Fibroblast of lung (primary cell): ENCODE results near the gene NRROS.

Source experiments
- EZH2 ChIP-seq: IDR thresholded peaks from 2 replicates; pipeline ENCODE4 v1.5.1; 2012; ENCODE audit warnings: low read length, control low read depth, mild to moderate bottlenecking; ENCODE audit errors: missing control alignments
- TF ChIP-seq, protein P1 (sequence below), 2 donors: IDR thresholded peaks in 1 of 2; conservative IDR thresholded peaks in 1 of 2; 1 replicate in 1 of 2; 2 replicates in 1 of 2; pipeline ENCODE4 v1.5.1; 2011 to 2012; ENCODE audit warnings: low read length in 2 of 2, control low read depth in 1 of 2, inconsistent platforms in 1 of 2, low read depth in 1 of 2, mild to moderate bottlenecking in 1 of 2

DNA sequence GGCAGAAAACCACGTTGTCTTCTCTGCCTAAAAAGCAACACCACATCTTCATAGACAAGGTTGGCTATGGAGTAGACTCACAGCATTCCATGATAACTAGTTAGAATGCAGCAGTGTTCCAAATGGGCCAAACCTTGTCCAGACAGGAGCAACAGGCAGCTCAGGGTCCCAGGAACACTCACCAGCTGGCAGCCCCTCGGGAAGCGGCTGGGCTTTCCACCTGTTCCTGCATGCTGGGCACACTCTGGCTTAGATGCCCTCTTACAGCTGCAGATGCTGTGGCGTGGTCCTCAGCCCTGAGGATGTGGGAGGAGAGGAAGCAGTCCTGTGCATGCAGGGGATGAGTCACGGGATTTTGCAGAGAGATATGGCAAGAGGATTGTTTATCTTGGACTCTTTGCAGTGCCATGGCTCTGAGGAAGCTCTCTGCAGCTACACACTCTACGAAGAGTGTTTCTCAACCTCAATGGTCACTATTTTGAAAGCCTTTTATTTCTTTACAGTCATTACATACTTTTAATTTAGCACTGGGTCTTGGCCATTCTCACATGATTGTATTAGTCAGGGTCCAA lies 11.3 kb downstream of the NRROS start:
- TF ChIP-seq, protein P1, sequence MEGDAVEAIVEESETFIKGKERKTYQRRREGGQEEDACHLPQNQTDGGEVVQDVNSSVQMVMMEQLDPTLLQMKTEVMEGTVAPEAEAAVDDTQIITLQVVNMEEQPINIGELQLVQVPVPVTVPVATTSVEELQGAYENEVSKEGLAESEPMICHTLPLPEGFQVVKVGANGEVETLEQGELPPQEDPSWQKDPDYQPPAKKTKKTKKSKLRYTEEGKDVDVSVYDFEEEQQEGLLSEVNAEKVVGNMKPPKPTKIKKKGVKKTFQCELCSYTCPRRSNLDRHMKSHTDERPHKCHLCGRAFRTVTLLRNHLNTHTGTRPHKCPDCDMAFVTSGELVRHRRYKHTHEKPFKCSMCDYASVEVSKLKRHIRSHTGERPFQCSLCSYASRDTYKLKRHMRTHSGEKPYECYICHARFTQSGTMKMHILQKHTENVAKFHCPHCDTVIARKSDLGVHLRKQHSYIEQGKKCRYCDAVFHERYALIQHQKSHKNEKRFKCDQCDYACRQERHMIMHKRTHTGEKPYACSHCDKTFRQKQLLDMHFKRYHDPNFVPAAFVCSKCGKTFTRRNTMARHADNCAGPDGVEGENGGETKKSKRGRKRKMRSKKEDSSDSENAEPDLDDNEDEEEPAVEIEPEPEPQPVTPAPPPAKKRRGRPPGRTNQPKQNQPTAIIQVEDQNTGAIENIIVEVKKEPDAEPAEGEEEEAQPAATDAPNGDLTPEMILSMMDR (conservative IDR thresholded peaks at IDR 0.05 in 1 of 2, IDR thresholded peaks at IDR 0.05 in 1 of 2; ENCODE audit: low read depth in 1 of 2, low read length in 2 of 2) = no peak
- TF ChIP-seq EZH2 = no peak
